Vagina (tissue), 2 donors: Measurements from ENCODE around the gene FAM53B. TPM values are rescaled to one million over a fixed set of nuclear protein-coding genes. Genes with fewer than 3 reads are reported as not detected.

Experiments
- DNase-seq, 2 donors: peaks; one replicate each; pipeline ENCODE4 v3.0.0-alpha.2; 2017; ENCODE audit errors: extremely low spot score in 2 of 2
- H3K27ac ChIP-seq: fragments of 200-600 bp; sonication (generic); one replicate; pipeline ENCODE4 v1.5.1; 2019
- H3K27me3 ChIP-seq: fragments of 200-600 bp; sonication (generic); one replicate; pipeline ENCODE4 v1.5.1; 2019
- H3K36me3 ChIP-seq, 2 donors: fragments of 200-600 bp; sonication (generic); one replicate each; pipeline ENCODE4 v1.5.1; 2017 to 2019
- H3K4me1 ChIP-seq: fragments of 200-600 bp; sonication (generic); one replicate; pipeline ENCODE4 v1.5.1; 2019
- H3K4me3 ChIP-seq, 2 donors: fragments of 200-600 bp; sonication (generic); 1 replicate in 1 of 2; 2 replicates in 1 of 2; pipeline ENCODE4 v1.5.1; 2016 to 2019
- H3K9me3 ChIP-seq: fragments of 200-600 bp; sonication (generic); one replicate; pipeline ENCODE4 v1.5.1; 2019
- CTCF ChIP-seq, 3 experiments: fragments of 450-650 bp in 2 of 3; fragments of 200-600 bp in 1 of 3; sonication (generic) in 1 of 3; IDR thresholded peaks; one replicate each; pipeline ENCODE4 v1.5.1; 2017 to 2019; ENCODE audit warnings: antibody characterized with exemption in 3 of 3, mild to moderate bottlenecking in 2 of 3, moderate library complexity in 2 of 3
- POLR2A ChIP-seq, 2 donors: fragments of 450-650 bp; IDR thresholded peaks; one replicate each; pipeline ENCODE4 v1.6.1; 2017; ENCODE audit warnings: antibody characterized with exemption in 2 of 2, mild to moderate bottlenecking in 2 of 2, moderate library complexity in 2 of 2
- POLR2AphosphoS5 ChIP-seq, 2 donors: sonication (generic); formaldehyde crosslinking; IDR thresholded peaks; one replicate each; pipeline ENCODE4 v1.9.0; 2017; ENCODE audit warnings: antibody characterized with exemption in 2 of 2, mild to moderate bottlenecking in 2 of 2, low read depth in 1 of 2; ENCODE audit not compliant: insufficient read depth in 1 of 2
- intact Hi-C: fragments of 100-400 bp; cut with DNase I; formaldehyde crosslinking; loops from one replicate; pipeline ENCODE4 v1.15.1; 2023
- total RNA-seq: library from RNA; depleted of rRNA; stranded (reverse); fragments of >200 nt; gene quantifications from one replicate; pipeline ENCODE4 v1.2.3, GENCODE V29; 2016

The FAM53B gene
- total RNA-seq, 1 donor from 2014 or later, result 35.1 TPM

DNA sequence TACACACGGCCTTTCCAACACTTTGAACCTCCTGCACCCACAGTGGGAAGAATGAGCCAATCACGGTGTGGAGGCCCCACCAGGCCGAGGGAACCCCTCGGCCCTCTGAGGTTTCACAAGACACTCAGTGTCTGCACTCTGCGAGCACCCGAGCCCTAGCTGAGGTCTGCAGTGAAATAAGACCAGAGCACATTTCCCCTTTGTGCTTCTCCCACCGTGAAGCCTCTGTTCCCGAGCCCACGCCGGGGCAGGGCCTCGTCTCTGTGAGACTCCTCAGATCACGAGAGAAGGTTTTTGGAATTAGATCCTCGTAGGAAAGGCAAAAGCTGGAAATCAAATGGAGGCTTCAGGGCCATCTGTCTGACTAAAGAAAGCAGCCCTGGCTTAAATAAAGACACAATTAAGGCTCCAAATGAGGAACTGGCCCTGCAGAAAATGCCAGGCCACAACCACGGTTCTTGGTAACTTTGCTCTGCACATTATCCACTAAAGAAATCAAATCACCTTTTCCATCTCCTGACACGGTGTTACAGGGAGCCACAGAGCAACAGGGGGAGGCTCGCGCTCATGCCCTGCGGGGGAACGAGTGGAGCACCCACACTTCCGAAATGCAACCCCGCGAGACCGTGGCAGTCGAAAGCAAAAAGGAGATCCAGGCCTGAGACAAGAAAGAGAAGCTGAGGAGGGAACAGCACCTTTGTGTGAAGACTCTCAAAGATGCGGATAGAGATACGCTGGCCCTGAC lies 43.7 kb downstream of the FAM53B start:
- intact Hi-C loops, result loop anchor here (5.0 kb wide), 1 partner anchor 42 kb away; the partner anchor contains the start of gene FAM53B
- peaks cover 88% of the 10 kb centered on the region for H3K4me1 ChIP-seq
- H3K27ac ChIP-seq, result peak overlapping the region; percentile 81
- H3K9me3 ChIP-seq, result no peaks in the 10 kb centered on the region
- peaks cover 0 to 4% of the 10 kb centered on the region in 2 donors for H3K36me3 ChIP-seq
- DNase-seq, result no peak
- TF ChIP-seq CTCF (IDR thresholded peaks at IDR 0.05) (no peak), POLR2A (IDR thresholded peaks at IDR 0.05) (no peak), POLR2AphosphoS5 (IDR thresholded peaks at IDR 0.05; ENCODE audit: insufficient read depth in 1 of 2, low read depth in 1 of 2) (no peak)
- no peak overlapping the region for H3K4me3 ChIP-seq
- H3K27me3 ChIP-seq, result no peaks in the 10 kb centered on the region

- intact Hi-C loops, result loop anchor here (5.0 kb wide), 1 partner anchor 43 kb away; the partner anchor contains the start of gene FAM53B
- H3K27ac ChIP-seq, result peak overlapping the region; percentile 81
- peaks cover 0 to 3% of the 10 kb centered on the region in 2 donors for H3K36me3 ChIP-seq
- no peaks in the 10 kb centered on the region for H3K27me3 ChIP-seq
- H3K9me3 ChIP-seq, result no peaks in the 10 kb centered on the region
- TF ChIP-seq POLR2AphosphoS5 (IDR thresholded peaks at IDR 0.05; ENCODE audit: insufficient read depth in 1 of 2, low read depth in 1 of 2) (no peak), POLR2A (IDR thresholded peaks at IDR 0.05) (no peak), CTCF (IDR thresholded peaks at IDR 0.05) (no peak)
- no peak overlapping the region for H3K4me3 ChIP-seq
- peaks cover 80% of the 10 kb centered on the region for H3K4me1 ChIP-seq
- no peak for DNase-seq
Observed at GRCh38 chr10:124699471-124700292, 44.5 kb downstream of the FAM53B start.

DNA sequence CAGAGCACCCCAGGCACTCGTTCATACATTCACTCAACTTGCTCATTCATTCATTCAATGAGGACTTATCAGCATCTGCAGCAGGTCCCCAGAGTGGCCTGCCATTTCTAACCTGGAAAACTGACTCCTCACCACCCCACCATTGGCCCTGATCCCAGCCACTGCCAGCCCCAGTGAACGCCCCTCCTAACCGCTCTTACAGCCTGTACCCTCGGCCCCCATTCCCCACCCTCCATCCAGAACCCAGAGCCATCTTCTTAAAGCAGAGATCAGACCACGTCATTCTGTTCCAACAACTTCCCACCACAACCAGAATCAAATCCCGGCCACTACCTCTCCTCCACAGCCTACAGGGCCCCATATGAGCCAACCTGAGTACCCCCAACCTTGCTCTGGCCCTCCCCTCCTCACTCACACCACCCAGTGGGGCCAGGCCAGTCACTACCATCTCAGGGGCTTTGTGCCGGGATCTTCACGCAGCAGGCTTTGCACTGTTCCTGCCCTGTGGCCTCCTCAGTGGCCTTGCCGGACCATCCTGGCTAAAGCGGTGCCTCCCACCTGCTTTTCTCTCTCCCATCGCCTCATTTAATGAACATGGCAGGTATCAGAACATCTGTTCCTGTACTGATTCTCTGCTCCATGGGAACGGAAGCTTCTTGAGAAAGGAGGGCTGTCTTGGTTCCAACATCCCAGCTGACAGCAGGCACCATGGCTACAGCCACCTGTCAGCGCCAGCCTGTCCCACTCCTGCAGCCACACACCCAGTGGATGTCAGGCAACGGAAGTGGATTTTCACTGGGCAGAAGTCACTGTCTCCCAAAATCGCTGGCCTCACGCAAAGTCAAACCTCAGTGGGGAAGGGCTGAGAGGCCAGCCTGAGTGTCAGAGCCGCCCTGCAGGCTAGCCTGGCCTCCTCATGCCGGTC lies 45.4 kb downstream of the FAM53B start:
- TF ChIP-seq POLR2A (IDR thresholded peaks at IDR 0.05) (no peak), CTCF (IDR thresholded peaks at IDR 0.05) (no peak), POLR2AphosphoS5 (IDR thresholded peaks at IDR 0.05; ENCODE audit: insufficient read depth in 1 of 2, low read depth in 1 of 2) (no peak)
- no peak overlapping the region for H3K4me3 ChIP-seq
- DNase-seq, result no peak
- peaks cover 0 to 3% of the 10 kb centered on the region in 2 donors for H3K36me3 ChIP-seq
- H3K9me3 ChIP-seq, result no peaks in the 10 kb centered on the region
- intact Hi-C loops, result no loop called here
- H3K4me1 ChIP-seq, result peaks cover 71% of the 10 kb centered on the region
- H3K27ac ChIP-seq, result peak overlapping the region; percentile 1
- no peaks in the 10 kb centered on the region for H3K27me3 ChIP-seq

- Histone ChIP-seq H3K4me3 (no peak overlapping the region), H3K9me3 (no peaks in the 10 kb centered on the region), H3K36me3 (peaks cover 0 to 3% of the 10 kb centered on the region in 2 donors), H3K27me3 (no peaks in the 10 kb centered on the region), H3K27ac (peak overlapping the region; percentile 1), H3K4me1 (peaks cover 63% of the 10 kb centered on the region)
- intact Hi-C loops, result no loop called here
- TF ChIP-seq POLR2AphosphoS5 (IDR thresholded peaks at IDR 0.05; ENCODE audit: insufficient read depth in 1 of 2, low read depth in 1 of 2), result no peak
- TF ChIP-seq CTCF (IDR thresholded peaks at IDR 0.05), result no peak
- TF ChIP-seq POLR2A (IDR thresholded peaks at IDR 0.05), result no peak
- DNase-seq, result no peak
Observed at GRCh38 chr10:124697837-124698544, 46.2 kb downstream of the FAM53B start.
